ENCODE data around the gene MRPL52. TPM values are rescaled to one million over a fixed set of nuclear protein-coding genes. Genes with fewer than 3 reads are reported as not detected.
"Not testable (repeated sequence)": the region's sequence is repeated elsewhere in the genome, so short reads cannot be mapped to it uniquely, and the experiment has no call there.

MRPL52 gene
- polyA plus RNA-seq, 3 donors: 32.3 to 164 (median 130) TPM

GRCh38 chr14:22824711-22825359 lies 4.9 kb upstream of the MRPL52 start:
- Histone ChIP-seq H3K9me3 (replicated peaks in 1 of 2; ENCODE audit: control insufficient read depth in 1 of 2, insufficient read depth in 1 of 2, low read length in 2 of 2) (no peaks in the 10 kb centered on the region), H3K79me2 (ENCODE audit: insufficient read depth, low read length) (peaks cover 2% of the 10 kb centered on the region), H3K9ac (ENCODE audit: insufficient read depth, low read length, poor library complexity, severe bottlenecking) (no peak overlapping the region), H4K20me1 (ENCODE audit: insufficient read depth, low read length) (no peaks in the 10 kb centered on the region), H3K36me3 (replicated peaks in 1 of 2; ENCODE audit: control insufficient read depth in 1 of 2, insufficient read depth in 2 of 2, low read length in 2 of 2) (no peaks in the 10 kb centered on the region), H3K27ac (ENCODE audit: low read depth in 1 of 2, low read length in 2 of 2) (no peak overlapping the region), H2AFZ (ENCODE audit: insufficient read depth, low read depth, low read length, poor library complexity, severe bottlenecking) (peak overlapping the region; percentile 72), H3K4me2 (replicated peaks; ENCODE audit: extremely low read depth, low read length, poor library complexity, severe bottlenecking) (peak overlapping the region; percentile 26), H3K4me3 (replicated peaks in 1 of 3; ENCODE audit: low read depth in 2 of 3, low read length in 3 of 3) (peak overlapping the region in 1 of 3 experiments; percentile 16), H3K27me3 (ENCODE audit: control insufficient read depth in 2 of 2, insufficient read depth in 2 of 2, low read length in 2 of 2) (no peaks in the 10 kb centered on the region), H3K4me1 (ENCODE audit: control insufficient read depth in 1 of 2, insufficient read depth in 2 of 2, low read length in 2 of 2) (peaks cover 41 to 51% of the 10 kb centered on the region in 2 donors)
- H3K27me3 Mint-ChIP-seq (ENCODE audit: low read depth in 3 of 3): peaks cover 2 to 7% (median 5%) of the 10 kb centered on the region in 3 donors
- peak overlapping the region; percentile 15 to 34 for H3K4me3 Mint-ChIP-seq
- DNase-seq: peak in 2 of 3 donors; percentile 18 to 51
- intact Hi-C loops (cut with micrococcal nuclease): loop anchor here in 1 of 2 donors (5.0 kb wide), 1 partner anchor 38 kb away; no protein-coding TSS in a partner anchor
- H3K9me3 Mint-ChIP-seq: peaks cover 0 to 7% (median 0%) of the 10 kb centered on the region in 7 donors
- 11% methylated on average over 6 of the region's 8 CpGs for WGBS (ENCODE audit: insufficient coverage)
- peaks cover 39% of the 10 kb centered on the region for H3K4me1 Mint-ChIP-seq
- peak overlapping the region in 3 of 7 donors; percentile 3 to 54 (median 15) for H3K27ac Mint-ChIP-seq
- H3K36me3 Mint-ChIP-seq: peaks cover 2 to 3% of the 10 kb centered on the region in 2 donors
- no peak for TF ChIP-seq CTCF (IDR thresholded peaks at IDR 0.05)

GRCh38 chr14:22829076-22829660 lies 519 bp upstream of the MRPL52 start:
- Histone ChIP-seq H3K27ac (ENCODE audit: low read depth in 1 of 2, low read length in 2 of 2) (peak overlapping the region; percentile 18 to 85), H3K9ac (ENCODE audit: insufficient read depth, low read length, poor library complexity, severe bottlenecking) (peak overlapping the region; percentile 82), H3K36me3 (replicated peaks in 1 of 2; ENCODE audit: control insufficient read depth in 1 of 2, insufficient read depth in 2 of 2, low read length in 2 of 2) (peaks cover 12 to 13% of the 10 kb centered on the region in 2 donors), H3K4me3 (replicated peaks in 1 of 3; ENCODE audit: low read depth in 2 of 3, low read length in 3 of 3) (peak overlapping the region; percentile 65 to 93 (median 77)), H3K4me2 (replicated peaks; ENCODE audit: extremely low read depth, low read length, poor library complexity, severe bottlenecking) (peak overlapping the region; percentile 97), H3K79me2 (ENCODE audit: insufficient read depth, low read length) (peaks cover 12% of the 10 kb centered on the region), H3K4me1 (ENCODE audit: control insufficient read depth in 1 of 2, insufficient read depth in 2 of 2, low read length in 2 of 2) (peaks cover 25 to 36% of the 10 kb centered on the region in 2 donors), H2AFZ (ENCODE audit: insufficient read depth, low read depth, low read length, poor library complexity, severe bottlenecking) (peak overlapping the region; percentile 97)
- H3K9me3 ChIP-seq (replicated peaks in 1 of 2; ENCODE audit: control insufficient read depth in 1 of 2, insufficient read depth in 1 of 2, low read length in 2 of 2); DNase-seq; H3K9me3 Mint-ChIP-seq; H3K27me3 ChIP-seq (ENCODE audit: control insufficient read depth in 2 of 2, insufficient read depth in 2 of 2, low read length in 2 of 2); H4K20me1 ChIP-seq (ENCODE audit: insufficient read depth, low read length); H3K27me3 Mint-ChIP-seq (ENCODE audit: low read depth in 3 of 3); intact Hi-C loops (cut with micrococcal nuclease): not testable (repeated sequence)
- H3K27ac Mint-ChIP-seq: peak overlapping the region; percentile 89 to 96 (median 94)
- H3K4me3 Mint-ChIP-seq: peak overlapping the region; percentile 90 to 96
- WGBS (ENCODE audit: insufficient coverage): 100% methylated on average over 2 of the region's 12 CpGs
- H3K4me1 Mint-ChIP-seq: peaks cover 26% of the 10 kb centered on the region
- H3K36me3 Mint-ChIP-seq: peaks cover 22 to 23% of the 10 kb centered on the region in 2 donors

All from CD14-positive monocyte (primary cell).